GM21367 (cell line): Measurements from ENCODE around the gene ABLIM1.
A peak's percentile ranks its signal among the peaks of the same experiment; 100 is the strongest.

Source experiments
- ATAC-seq: cut with Tn5 transposase; IDR thresholded peaks from one replicate; pipeline ENCODE4 v1.9.1; 2021; ENCODE audit not compliant: unreplicated experiment

The ABLIM1 gene

DNA sequence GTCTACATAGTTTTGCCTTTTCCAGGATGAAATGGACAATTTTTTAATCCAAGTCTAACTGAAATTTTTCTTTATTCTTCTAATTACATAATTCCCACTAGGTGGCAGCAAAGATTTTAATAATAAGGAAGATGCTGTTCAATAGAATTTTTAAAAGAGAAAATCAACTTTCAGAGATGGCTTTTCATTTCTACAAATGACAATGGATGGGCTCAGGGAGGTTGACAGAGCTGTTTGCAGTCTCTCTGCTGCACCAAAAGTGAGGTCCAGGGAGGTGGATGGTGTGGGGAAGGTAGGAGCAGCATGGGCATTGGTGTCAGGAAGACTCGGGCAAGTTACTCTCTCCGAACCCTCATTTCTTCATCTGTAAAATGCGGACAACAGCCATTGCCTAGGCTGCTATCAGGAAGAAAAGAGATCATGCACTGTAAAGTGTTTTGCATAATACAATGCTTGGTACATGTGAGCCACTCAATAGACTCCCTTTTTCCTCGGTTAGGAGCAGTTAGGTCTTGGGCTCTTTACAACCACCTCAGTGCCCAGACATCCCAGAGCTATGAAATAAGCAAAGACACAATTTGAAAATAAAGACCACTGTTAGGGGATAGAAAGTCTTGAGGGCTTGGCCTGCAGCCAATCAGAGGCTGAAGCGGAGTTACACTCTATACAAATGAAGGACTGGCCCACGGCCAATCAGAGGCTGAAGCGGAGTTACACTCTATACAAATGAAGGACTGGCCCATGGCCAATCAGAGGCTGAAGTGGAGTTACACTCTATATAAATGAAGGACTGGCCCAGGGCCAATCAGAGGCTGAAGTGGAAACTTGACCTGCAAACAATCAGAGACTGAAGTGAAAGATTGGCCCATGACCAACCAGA is 107.1 kb downstream of the ABLIM1 start:
- ATAC-seq = no peak

DNA sequence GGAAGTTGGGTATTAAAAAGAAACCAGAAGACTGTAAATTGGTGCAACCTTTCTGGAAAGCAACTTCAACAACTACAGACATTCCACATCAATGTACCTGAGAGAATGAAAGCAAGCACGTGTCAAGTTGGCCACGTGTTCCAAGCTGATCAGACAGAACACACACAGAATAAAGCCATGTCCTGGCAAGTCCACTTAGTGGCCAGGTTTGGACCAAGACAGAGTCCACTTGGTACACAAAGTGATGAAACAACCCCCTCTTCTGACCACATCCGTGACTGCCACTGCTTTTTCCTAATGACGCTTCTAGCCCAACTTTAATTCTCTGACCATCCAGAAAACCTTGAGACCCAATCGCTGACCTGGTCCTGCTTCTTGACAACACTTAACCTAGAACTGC is 109.4 kb downstream of the ABLIM1 start:
- ATAC-seq = no peak

DNA sequence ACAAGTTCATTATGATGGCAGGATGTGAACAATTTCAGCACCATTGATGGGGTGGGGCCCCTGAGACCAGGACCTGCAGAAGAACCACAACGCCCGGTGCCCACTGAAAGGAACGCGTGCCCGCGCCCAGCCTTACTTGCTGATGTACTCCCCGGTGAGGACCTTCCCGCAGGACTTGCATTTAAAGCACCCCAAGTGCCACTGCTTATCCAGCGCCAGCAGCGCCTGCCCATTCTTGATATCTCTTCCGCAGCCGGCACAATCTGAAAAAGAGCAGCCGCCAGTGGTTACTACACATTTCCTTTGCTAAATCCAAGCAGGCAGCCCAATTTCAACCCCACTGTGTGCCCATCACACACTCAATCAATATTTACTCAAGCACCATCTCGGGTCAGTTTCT is 110.6 kb downstream of the ABLIM1 start:
- ATAC-seq = no peak

DNA sequence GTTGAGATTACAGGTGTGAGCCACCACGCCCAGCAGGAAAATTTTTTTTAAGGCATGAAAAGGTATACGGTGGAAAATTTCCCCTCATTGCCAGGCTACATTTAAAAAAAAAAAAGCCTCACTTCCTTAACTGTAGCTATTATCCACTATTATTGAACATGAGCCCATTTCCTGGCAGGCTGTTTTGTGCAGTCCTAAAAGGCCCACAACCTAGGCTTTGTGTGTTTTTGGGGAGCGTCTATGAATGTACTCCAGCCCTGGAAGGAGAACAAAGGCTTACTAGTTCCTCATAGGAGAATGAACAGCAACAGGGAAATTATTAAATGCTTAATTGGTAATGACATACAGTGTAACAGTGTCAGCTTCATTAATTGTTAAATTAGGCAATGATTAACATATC is 111.0 kb downstream of the ABLIM1 start:
- ATAC-seq = no peak

DNA sequence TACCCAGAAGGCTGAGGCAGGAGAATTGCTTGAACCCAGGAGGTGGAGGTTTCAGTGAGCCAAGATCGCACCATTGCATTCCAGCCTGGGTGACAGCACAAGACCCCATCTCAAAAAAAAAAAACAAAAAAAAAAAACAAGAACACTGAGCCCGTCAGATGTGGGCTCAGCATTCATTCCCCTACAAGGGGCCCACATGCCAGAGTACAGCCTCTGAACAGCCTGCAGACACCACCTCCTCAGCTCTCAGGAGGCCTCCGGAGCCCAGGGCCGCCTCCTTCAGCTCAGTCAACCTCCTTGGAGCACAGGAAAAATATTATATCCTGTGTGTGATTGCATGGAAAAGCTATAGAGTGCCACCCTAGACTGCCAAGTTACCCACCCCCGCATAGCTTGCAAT is 112.3 kb downstream of the ABLIM1 start:
- no peak for ATAC-seq

DNA sequence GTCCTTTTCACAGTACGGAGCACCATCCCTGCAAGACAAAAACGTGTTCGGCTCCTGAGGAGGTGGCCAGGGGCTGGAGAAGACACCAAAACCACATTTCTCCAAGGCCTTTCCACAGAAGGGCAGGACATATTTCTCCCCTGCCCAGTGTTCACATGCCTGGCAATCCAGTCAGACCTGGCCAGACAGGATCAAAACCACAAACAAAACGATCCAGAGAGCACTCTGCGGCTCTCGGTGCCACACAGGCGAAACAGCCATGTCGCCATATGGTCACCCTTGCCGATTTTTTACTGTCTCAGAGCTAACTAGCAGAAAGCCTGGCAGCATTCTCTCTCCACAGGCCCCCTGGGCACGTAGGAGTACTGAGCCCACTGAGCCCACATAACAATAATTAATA is 113.0 kb downstream of the ABLIM1 start:
- no peak for ATAC-seq

DNA sequence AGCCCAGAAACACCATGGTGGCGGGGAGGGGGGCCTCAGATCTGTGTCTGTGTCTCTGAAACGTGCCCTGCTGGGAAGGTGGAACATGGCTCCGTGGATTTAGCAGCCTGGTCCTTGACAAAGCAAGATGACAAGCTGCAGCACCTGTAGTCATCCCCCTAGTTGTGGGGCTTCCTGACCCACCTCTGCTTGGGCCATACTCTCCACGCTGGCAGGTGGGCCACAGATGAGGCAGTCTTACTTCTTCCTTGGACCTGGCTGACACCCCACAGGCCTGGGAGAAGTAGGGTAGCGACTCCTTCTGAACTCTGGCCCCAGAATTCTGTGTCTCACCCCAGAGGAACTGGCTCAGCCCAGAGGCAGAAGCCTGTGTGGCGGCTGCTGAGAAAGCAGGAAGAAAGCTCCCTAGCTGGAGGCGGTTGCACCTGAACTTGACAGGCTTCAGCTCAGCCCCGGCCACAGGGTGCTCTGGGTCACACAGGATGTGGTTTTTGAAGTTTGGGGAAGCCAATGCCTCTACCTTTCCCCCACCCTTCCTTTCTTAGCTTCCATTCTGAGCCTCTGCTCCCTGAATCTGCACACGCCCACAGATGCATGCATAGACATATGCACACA is 113.9 kb downstream of the ABLIM1 start:
- ATAC-seq = peak; percentile 96

DNA sequence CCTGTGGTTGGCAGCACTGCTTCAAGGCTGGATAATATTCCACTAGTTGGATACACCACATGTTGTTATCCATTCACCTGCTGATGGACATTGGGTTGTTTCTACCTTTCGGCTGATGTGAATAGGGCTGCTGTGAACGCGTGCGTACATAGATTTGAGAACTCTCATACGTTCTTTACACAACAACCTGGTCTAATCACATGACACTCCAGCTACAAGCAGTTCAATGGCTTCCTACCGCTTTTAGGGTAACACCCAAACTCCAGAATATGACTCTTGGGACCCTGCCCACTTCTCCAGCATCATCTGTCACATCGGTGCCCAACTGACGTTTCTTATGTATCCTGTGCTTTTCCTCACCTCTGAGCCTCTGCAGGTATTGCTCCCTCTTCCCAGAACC is 114.6 kb downstream of the ABLIM1 start:
- ATAC-seq = no peak

DNA sequence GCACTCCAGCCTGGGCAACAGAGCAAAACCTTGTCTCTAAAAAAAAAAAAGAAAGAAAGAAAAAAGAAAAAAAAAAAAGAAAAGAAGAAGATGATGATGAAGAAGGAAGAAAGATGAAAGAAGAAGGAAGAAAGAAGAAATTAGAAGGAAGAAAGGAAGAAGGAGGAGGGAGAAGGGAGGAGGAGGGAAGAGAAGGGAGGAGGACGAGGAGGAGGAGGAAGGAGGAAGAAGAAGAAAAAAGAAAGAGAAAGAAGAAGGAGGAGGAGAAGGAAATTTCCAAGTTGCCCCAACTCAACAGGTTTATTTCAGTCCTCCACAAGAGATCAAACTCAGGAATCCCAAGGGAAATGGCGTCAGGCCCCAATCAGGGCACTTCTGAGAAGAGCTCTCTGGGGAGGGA is 115.7 kb downstream of the ABLIM1 start:
- ATAC-seq = no peak

DNA sequence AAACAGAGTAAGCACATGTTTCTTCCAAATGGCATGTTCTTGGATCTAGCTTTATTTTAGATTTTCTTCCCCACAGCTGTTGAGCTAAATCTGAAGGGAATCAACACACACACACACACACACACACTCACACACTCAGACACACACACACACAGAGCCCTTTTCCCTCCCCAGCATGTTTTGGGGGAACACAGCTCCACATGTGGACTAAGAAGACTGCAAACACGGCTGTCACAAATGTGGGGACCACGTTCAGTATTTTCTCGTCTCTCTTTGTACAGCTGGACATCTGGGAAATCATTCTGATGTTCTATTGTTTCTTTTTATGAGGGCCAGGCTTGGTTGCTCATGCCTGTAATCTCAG is 116.3 kb downstream of the ABLIM1 start:
- no peak for ATAC-seq

DNA sequence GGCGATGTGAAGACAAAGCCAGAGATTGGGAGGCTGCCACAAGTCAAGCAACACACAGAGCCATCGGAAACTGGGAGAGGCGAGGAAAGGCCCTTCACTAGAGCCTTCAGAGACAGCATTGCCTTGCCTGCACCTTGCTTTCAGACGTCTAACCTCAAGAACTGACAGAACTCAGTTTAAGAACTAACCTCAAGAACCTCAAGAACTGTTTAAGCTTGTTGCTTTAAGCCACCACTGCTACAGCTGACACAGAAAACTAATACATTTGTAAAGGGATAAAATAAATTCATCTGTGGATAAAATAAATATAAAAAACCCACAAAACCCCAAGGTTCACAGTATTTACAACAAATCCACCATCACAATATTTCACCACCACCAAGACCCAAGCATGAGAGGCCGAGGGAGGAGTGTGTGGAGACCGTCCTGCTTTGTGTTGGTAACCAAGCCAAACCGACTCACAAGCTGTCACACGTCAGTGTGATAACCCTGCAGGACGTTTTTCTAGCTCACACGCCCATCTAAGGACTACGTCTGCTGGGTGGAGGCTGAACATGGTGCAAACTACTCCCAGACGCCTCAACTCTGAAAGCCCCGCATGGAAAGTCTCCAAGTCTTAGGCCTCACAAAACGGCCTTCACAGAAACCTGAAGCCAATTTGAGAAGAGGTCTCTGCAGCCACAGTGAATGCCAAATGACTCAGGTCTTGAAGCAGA is 116.8 kb downstream of the ABLIM1 start:
- ATAC-seq = no peak

DNA sequence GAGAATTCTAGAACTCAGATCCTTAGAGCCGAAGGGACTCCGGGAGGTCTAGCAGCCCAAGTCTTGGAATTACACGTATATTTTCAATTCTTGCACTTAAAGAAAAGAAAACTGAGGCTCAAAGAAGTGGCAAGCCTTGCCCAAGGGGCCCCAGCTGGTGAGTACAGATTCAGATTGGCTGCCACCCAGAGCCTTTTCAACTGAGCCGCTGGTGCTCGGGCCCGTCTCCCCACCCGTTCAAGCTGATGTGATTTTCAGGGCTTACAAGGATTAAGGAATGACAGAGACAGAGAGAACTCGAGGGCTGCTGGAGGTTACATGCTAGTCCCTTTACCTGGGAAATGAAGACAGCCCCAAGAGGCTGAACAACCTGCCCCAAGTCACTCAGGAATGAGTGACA is 117.8 kb downstream of the ABLIM1 start:
- ATAC-seq = no peak

DNA sequence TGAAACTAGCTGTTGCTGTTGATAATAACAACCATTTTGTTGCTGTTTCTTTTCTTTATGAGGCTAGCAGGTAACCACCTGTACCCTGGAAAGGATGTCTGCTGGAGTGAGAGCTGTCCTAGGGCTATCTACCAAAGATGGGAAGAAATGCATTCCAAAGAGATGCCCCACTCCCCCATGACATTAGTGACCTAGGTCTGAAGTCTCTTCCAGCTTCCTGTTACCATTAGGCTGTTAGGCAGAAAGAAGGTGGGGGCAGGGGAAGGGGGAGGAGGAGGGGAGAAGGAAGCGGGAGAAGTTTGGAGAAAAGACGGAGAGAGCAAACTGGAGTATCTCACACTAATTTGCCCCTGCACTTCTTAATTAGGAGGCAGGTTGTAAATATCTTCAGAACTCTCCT is 118.5 kb downstream of the ABLIM1 start:
- ATAC-seq = no peak

DNA sequence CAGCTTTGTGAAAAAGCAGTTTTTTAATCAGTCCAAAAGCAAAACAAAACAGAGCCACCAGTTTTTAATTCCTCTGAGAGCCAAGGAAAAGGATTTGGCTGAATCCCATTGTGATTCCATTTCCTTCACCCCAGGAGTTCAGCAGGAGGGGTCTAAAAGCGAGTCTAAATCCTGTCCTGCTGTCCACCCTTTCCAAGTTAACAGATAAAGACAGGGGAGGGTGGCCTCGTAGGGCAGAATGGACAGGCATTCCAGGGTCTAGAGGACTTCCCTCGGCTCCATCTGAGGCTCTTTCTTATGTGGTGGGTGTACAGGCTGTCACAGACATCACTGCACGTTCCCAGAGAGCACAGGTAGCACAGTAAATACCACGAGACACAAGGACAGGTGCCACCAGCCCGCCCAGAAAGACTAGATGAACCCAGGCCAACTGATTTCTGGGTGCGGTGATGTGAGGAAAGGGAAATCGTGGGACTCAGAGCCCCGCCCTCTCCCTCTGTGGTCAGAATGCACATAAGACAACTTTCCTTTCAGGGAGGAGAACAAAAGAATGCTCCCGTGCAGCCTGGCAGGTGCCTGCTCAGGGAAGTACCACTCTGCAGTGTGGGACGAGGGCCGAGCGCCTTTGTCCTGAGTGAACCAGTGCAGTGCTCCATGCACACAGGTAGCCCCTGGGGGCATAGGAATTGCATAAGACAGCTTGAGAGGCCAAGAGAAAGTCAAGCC is 119.7 kb downstream of the ABLIM1 start:
- no peak for ATAC-seq

DNA sequence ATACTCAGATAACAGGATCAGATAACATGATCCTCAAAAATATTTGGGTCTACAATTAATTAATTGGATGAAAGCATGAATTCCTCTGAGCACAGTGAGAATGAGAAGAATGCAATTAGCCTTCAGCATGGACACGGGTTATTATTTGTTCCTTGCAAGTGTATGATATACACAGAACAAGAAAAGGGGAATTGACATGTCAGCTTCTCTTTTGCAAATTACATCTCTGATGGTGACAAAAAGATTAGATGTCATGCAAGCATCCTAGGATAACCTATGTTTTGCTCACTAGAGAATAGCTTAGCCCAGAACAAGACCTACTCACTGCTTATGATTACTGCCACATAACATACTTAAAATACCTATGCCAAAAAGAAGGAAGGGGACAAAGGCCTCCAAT is 120.3 kb downstream of the ABLIM1 start:
- ATAC-seq = no peak

DNA sequence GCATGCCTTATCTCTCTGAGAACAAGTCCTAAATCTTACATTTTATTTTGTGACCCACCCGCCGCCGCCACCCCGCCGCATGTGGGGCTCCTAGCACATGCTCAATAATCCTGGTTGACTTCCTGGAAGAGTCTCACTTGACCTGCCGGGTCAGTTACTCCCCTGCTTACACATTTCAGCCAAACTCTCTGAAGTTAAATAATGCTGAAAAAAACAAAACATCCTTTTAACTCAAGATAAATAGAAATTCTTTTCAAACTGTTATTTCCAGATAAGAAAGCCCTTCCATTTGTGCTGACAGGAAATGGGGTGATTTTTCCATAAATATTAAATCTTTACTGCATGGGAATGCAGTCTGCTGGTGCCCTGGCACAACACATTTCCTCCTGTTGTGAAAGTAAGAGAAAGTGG is 123.5 kb downstream of the ABLIM1 start:
- ATAC-seq = no peak

DNA sequence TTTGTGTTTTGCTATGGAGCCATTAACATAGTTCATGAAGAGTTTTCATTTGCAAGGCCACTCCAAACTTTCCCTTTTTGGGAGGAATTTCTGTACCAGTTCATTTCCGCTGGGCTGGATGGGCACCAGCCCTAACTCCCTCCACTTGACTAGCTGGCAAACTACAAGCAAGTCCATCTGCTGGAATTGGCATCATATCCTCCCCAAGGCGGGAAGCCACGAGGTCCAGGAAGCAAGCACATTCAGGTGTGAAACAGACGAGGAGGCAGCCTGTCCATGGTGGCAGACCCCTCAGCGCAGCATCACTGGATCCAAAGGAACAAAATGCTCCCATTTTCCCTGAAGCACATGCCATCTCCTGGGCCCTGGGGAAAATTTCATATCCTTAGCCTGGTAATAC is 125.8 kb downstream of the ABLIM1 start:
- no peak for ATAC-seq

DNA sequence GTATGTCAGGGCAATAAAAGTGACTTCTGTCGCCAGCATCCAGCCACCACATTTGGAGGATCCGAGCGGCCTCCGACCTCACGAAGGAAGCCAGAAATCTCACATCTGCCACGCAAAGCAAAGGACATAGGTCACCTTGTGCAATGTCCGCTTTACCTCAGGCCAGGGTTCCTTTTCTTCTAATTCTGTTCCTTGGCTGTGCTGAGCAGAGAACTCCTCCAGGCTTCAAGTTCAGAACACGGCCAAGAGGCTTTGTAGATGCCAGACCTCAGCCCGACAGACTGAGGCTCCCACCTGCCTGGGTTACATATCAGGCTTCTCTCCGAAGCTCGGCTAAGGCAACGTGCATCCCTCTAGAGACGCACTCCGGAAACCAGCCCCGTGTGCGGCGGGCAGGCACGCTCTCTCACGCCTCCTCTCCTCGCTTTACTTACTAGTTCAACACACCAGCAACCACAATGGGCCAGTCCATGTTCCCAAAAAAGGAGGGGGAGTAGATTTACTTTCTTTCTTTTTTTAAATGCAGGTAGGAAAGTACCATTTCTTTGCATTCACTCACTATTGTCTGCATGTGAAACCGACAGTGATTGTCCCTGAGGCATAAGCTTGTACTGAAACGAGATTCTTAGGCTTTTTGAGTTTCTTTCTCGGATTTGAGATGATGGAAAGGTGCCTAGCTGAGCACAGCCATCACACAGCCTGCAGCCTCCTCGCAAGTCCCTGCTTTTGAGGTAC is 131.4 kb downstream of the ABLIM1 start:
- peak; percentile 96 for ATAC-seq

DNA sequence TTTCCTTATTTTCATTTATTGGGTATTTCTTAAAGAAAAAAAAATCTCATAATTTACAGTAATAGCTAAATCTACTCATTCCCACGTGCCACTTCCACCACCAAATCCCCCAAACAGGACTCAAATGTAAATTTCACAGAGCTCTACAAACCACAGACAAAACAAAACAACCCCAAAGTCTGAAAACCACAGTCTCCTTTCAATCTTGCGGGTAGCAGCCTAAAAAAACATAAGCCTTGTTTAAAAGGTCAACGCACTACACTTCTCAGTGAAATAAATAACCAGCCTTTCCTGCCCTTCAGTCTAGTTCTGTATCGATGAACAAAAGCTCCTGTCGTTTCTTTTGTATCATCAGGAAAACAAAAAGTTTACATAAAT is 132.0 kb downstream of the ABLIM1 start:
- ATAC-seq = peak; percentile 33

DNA sequence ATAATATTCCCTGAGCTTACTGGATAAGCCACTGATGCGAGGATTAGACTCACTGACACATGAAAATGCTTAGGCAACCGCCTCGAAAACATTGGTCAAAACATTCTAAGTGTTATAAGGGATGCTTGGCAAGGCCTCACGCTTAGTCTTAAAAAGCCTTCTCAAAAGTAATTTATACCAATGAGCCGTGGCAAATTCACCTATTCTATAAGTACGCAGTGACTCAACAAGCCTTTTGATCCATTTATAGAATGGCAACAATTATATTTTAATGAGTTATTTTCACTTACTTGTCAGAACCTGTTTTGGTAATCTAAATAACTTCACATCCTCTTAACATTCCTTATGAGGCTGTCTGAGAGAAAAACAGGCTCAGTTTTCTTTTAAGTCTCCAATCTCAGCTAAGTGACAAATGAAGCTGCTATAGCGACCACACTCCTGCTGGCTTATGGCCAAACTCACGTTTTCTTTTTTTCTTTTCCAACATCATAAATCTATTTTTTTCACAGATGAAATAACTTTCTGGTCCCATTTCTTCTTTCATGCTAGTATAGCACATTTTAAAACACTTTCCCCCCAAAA is 132.6 kb downstream of the ABLIM1 start:
- no peak for ATAC-seq
